IMR-90 (cell line): ENCODE data around the gene AAK1. TPM values are rescaled to one million over a fixed set of nuclear protein-coding genes. Genes with fewer than 3 reads are reported as not detected.

ENCODE experiments used
- ATAC-seq: fragments of 200-7000 bp; cut with Tn5 transposase; 2 replicates; pipeline ENCODE4 v1.9.1; 2020; ENCODE audit warnings: low read depth, mild to moderate bottlenecking, moderate library complexity
- BruUV-seq: library from RNA; stranded (reverse); fragments of 400-500 nt; replicated peaks from 2 replicates; lab custom pipeline; 2021; lab: Mats Ljungman, UMichigan
- CTCF ChIA-PET: fragments of 300-600 bp; formaldehyde crosslinking; extraction: SDS; loops from one replicate; lab custom pipeline; 2021; ENCODE audit warnings: antibody characterized with exemption; lab: Yijun Ruan, JAX
- POLR2A ChIA-PET: fragments of 300-600 bp; sonication (Branson Sonifier 250); formaldehyde crosslinking; loops from one replicate; lab custom pipeline; 2022; ENCODE audit warnings: antibody characterized with exemption; ENCODE audit not compliant: unreplicated experiment; lab: Charles Lee
- DNase-seq: peaks from one replicate; pipeline ENCODE4 v3.0.0; 2013
- H2AFZ ChIP-seq: replicated peaks from 2 replicates; pipeline ENCODE3; 2013; ENCODE audit warnings: low read length, mild to moderate bottlenecking; ENCODE audit not compliant: poor library complexity
- H2AK5ac ChIP-seq: 2 replicates; pipeline ENCODE4 v1.6.1; 2013; ENCODE audit warnings: low read depth, low read length, inconsistent platforms
- H2AK9ac ChIP-seq: replicated peaks from 2 replicates; pipeline ENCODE3; 2013; ENCODE audit warnings: mild to moderate bottlenecking, low read depth, low read length, moderate library complexity; ENCODE audit not compliant: poor library complexity
- H2BK120ac ChIP-seq: 2 replicates; pipeline ENCODE4 v1.6.1; 2013; ENCODE audit warnings: low read depth, low read length, inconsistent platforms
- H2BK15ac ChIP-seq: 3 replicates; pipeline ENCODE4 v1.6.1; 2013; ENCODE audit warnings: low read depth, low read length, inconsistent platforms
- H2BK20ac ChIP-seq: 2 replicates; pipeline ENCODE4 v1.6.1; 2013; ENCODE audit warnings: low read depth, mild to moderate bottlenecking, inconsistent platforms, low read length, moderate library complexity
- H2BK5ac ChIP-seq: 2 replicates; pipeline ENCODE4 v1.6.1; 2013; ENCODE audit warnings: mild to moderate bottlenecking, low read depth, low read length, inconsistent platforms; ENCODE audit not compliant: poor library complexity, severe bottlenecking
- H3K14ac ChIP-seq: replicated peaks from 2 replicates; pipeline ENCODE4 v1.6.1; 2013; ENCODE audit warnings: low read depth, low read length, inconsistent platforms
- H3K18ac ChIP-seq: 2 replicates; pipeline ENCODE4 v1.6.1; 2013; ENCODE audit warnings: low read depth, low read length, control low read depth
- H3K23ac ChIP-seq: 2 replicates; pipeline ENCODE4 v1.6.1; 2013; ENCODE audit warnings: low read depth, low read length, inconsistent platforms
- H3K27ac ChIP-seq: 2 replicates; pipeline ENCODE4 v1.5.1; 2013; ENCODE audit warnings: mild to moderate bottlenecking, control low read depth, low read length; ENCODE audit not compliant: insufficient read depth
- H3K27me3 ChIP-seq: 2 replicates; pipeline ENCODE4 v1.6.1; 2013; ENCODE audit warnings: low read length; ENCODE audit not compliant: control insufficient read depth, insufficient read depth
- H3K36me3 ChIP-seq: 2 replicates; pipeline ENCODE4 v1.6.1; 2013; ENCODE audit warnings: low read length, mixed read lengths; ENCODE audit not compliant: control insufficient read depth, insufficient read depth
- H3K4ac ChIP-seq: 2 replicates; pipeline ENCODE4 v1.6.1; 2013; ENCODE audit warnings: low read depth, low read length, inconsistent platforms
- H3K4me1 ChIP-seq: 2 replicates; pipeline ENCODE4 v1.6.1; 2013; ENCODE audit warnings: low read length, mixed read lengths; ENCODE audit not compliant: control insufficient read depth, insufficient read depth
- H3K4me2 ChIP-seq: 2 replicates; pipeline ENCODE4 v1.6.1; 2013; ENCODE audit warnings: low read depth, mild to moderate bottlenecking, control low read depth, low read length, moderate library complexity
- H3K4me3 ChIP-seq: 2 replicates; pipeline ENCODE4 v1.5.1; 2013; ENCODE audit warnings: low read depth, mild to moderate bottlenecking, control low read depth, low read length, moderate library complexity; ENCODE audit not compliant: insufficient read depth
- H3K56ac ChIP-seq: 2 replicates; pipeline ENCODE4 v1.6.1; 2013; ENCODE audit warnings: low read length, inconsistent platforms; ENCODE audit not compliant: insufficient read depth; ENCODE audit errors: extremely low read depth
- H3K79me1 ChIP-seq, 2 experiments: 2 replicates each; pipeline ENCODE4 v1.6.1; 2013; ENCODE audit warnings: low read length in 2 of 2, inconsistent platforms in 1 of 2, low read depth in 1 of 2
- H3K9ac ChIP-seq: 2 replicates; pipeline ENCODE4 v1.6.1; 2013; ENCODE audit warnings: low read depth, low read length, control low read depth
- H3K9me1 ChIP-seq: 2 replicates; pipeline ENCODE4 v1.6.1; 2013; ENCODE audit warnings: low read length, inconsistent platforms; ENCODE audit not compliant: insufficient read depth
- H3K9me3 ChIP-seq: 2 replicates; pipeline ENCODE4 v1.6.1; 2013; ENCODE audit warnings: low read length; ENCODE audit not compliant: control insufficient read depth, insufficient read depth
- H4K20me1 ChIP-seq: 2 replicates; pipeline ENCODE4 v1.6.1; 2013; ENCODE audit warnings: low read length, inconsistent platforms; ENCODE audit not compliant: insufficient read depth
- H4K5ac ChIP-seq: 2 replicates; pipeline ENCODE4 v1.6.1; 2013; ENCODE audit warnings: mild to moderate bottlenecking, low read depth, low read length, control low read depth
- H4K8ac ChIP-seq, 2 experiments: 2 replicates each; pipeline ENCODE4 v1.6.1; 2013; ENCODE audit warnings: low read depth in 2 of 2, low read length in 2 of 2, control low read depth in 1 of 2, inconsistent platforms in 1 of 2
- H4K91ac ChIP-seq: 2 replicates; pipeline ENCODE4 v1.6.1; 2013; ENCODE audit warnings: low read depth, low read length, inconsistent platforms; ENCODE audit not compliant: insufficient read depth
- BHLHE40 ChIP-seq: fragments of 150-350 bp; IDR thresholded peaks from 2 replicates; pipeline ENCODE4 v1.6.1; 2016; ENCODE audit warnings: mild to moderate bottlenecking, low read depth, low read length
- CHD1 ChIP-seq: IDR thresholded peaks from 2 replicates; pipeline ENCODE4 v1.6.1; 2012; ENCODE audit warnings: low read depth, low read length, improper control_type of control experiment
- ELK1 ChIP-seq: fragments of 150-350 bp; IDR thresholded peaks from 2 replicates; pipeline ENCODE4 v1.6.1; 2016; ENCODE audit warnings: low read depth, mild to moderate bottlenecking, low read length, moderate library complexity, borderline replicate concordance
- FOS ChIP-seq: fragments of 150-350 bp; IDR thresholded peaks from 2 replicates; pipeline ENCODE4 v1.6.1; 2016; ENCODE audit warnings: low read depth, low read length
- MAFK ChIP-seq: IDR thresholded peaks from 2 replicates; pipeline ENCODE4 v1.6.1; 2012; ENCODE audit warnings: low read depth, low read length, improper control_type of control experiment
- MAZ ChIP-seq: IDR thresholded peaks from 2 replicates; pipeline ENCODE4 v1.6.1; 2012; ENCODE audit warnings: low read depth, mild to moderate bottlenecking, low read length, improper control_type of control experiment, moderate library complexity, borderline replicate concordance
- MXI1 ChIP-seq: IDR thresholded peaks from 2 replicates; pipeline ENCODE4 v1.6.1; 2012; ENCODE audit warnings: low read depth, mild to moderate bottlenecking, low read length, moderate library complexity, borderline replicate concordance
- NFE2L2 ChIP-seq: fragments of 150-350 bp; IDR thresholded peaks from 2 replicates; pipeline ENCODE4 v1.6.1; 2016; ENCODE audit warnings: low read depth, mild to moderate bottlenecking, low read length
- POLR2A ChIP-seq: IDR thresholded peaks from 2 replicates; pipeline ENCODE4 v1.6.1; 2012; ENCODE audit warnings: mild to moderate bottlenecking, low read depth, low read length
- RAD21 ChIP-seq: IDR thresholded peaks from 2 replicates; pipeline ENCODE4 v1.6.1; 2012; ENCODE audit warnings: low read length, improper control_type of control experiment
- RCOR1 ChIP-seq: IDR thresholded peaks from 2 replicates; pipeline ENCODE4 v1.6.1; 2012; ENCODE audit warnings: mild to moderate bottlenecking, low read length, improper control_type of control experiment; ENCODE audit not compliant: insufficient replicate concordance
- RFX5 ChIP-seq: IDR thresholded peaks from 2 replicates; pipeline ENCODE4 v1.8.0; 2012; ENCODE audit warnings: low read depth, mild to moderate bottlenecking, low read length, moderate library complexity
- SMC3 ChIP-seq: fragments of 150-350 bp; IDR thresholded peaks from 2 replicates; pipeline ENCODE4 v1.6.1; 2016; ENCODE audit warnings: low read depth, mild to moderate bottlenecking, antibody characterized with exemption, low read length, moderate library complexity
- WGBS, 2 experiments: methylation state at CpG; one replicate each; pipeline versions ENCODE4 v1.1.5 to v1.1.7; 2013; ENCODE audit warnings: missing lambda C conversion rate in 2 of 2; ENCODE audit not compliant: insufficient read length in 1 of 2; ENCODE audit errors: extremely low coverage in 2 of 2; 5-methylcytosine and 5-hydroxymethylcytosine counted together
- dilution Hi-C: fragments of 300-500 bp; cut with HindIII; formaldehyde crosslinking; loops from one replicate; pipeline ENCODE4 v1.14.3; 2018; ENCODE audit warnings: low sequenced_read_pairs; ENCODE audit not compliant: unreplicated experiment
- in situ Hi-C: fragments of 300-500 bp; cut with MboI; formaldehyde crosslinking; loops from 3 replicates; pipeline ENCODE4 v1.14.3; 2019; ENCODE audit warnings: low sequenced_read_pairs, inconsistent platforms, mixed read lengths
- intact Hi-C: fragments of 100-400 bp; cut with micrococcal nuclease; formaldehyde crosslinking; loops from 2 replicates; pipeline ENCODE4 v1.10.0; 2022
- polyA plus RNA-seq, 3 experiments: library from polyadenylated mRNA; depleted of rRNA; stranded (reverse); fragments of >200 nt; gene quantifications; 2 replicates each; pipeline ENCODE4 v1.2.3, GENCODE V29; 2012; ENCODE audit warnings: low replicate concordance in 1 of 3
- total RNA-seq: library from RNA; depleted of rRNA; stranded (reverse); fragments of >200 nt; gene quantifications from 2 replicates; pipeline ENCODE4 v1.2.3, GENCODE V29; 2012
- TF ChIP-seq, protein P1 (sequence below): fragments of 150-350 bp; IDR thresholded peaks from 2 replicates; pipeline ENCODE4 v1.6.1; 2017; ENCODE audit warnings: mild to moderate bottlenecking, antibody characterized with exemption, low read length, low read depth
- TF ChIP-seq, protein P2 (sequence below): conservative IDR thresholded peaks from 2 replicates; pipeline ENCODE4 v1.5.1; 2012; ENCODE audit warnings: mild to moderate bottlenecking, low read depth, low read length, improper control_type of control experiment

The AAK1 gene
- total and polyA plus RNA-seq, 2 of the 4 experiments (the other 2 are of a cell fraction): 21.9 to 26.5 TPM

DNA sequence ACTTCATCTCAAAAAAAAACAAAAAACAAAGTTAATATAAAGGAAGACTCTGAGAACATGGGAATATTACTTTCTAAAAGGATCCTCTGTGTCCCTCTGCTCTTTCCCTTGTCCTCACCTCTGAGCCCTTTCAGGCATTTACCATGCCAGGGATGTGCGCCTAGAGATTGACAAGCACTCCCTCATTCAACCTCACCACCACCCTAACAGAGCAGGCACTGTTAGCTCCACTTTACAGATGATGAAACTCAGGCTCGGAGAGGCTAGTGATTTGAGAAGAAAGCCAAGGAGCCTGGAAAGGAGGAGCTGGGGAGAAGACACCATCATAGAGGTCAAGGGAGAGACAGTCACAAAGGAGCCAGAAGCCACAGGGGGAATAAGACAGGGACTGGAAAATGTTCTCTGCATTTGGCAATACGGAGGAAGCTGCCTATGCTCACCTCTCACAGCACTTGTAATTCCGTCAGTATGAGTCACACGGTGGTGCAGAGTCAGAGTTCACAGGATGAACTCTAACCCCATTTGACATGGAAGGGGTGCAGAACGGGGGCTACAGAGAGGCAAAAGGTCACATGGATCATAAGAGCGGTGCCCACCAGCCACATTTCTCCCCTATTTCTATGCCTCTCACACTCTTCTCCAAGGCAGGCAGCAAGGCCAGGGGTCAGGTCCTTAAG is 104.5 kb downstream of the AAK1 start:
- no TSS peak for BruUV-seq
- no peak for DNase-seq
- Histone ChIP-seq H3K4me3 (no peak overlapping the region), H4K5ac (no peak overlapping the region), H3K9me1 (peaks cover 21% of the 10 kb centered on the region), H4K91ac (no peak overlapping the region), H3K36me3 (peaks cover 22% of the 10 kb centered on the region), H3K4me1 (0 out of 2 replicates have a peak, but pooled peaks cover 2% of the 10 kb centered on the region), H2AK5ac (no peak overlapping the region), H3K4me2 (no peak overlapping the region), H4K8ac (no peak overlapping the region; a peak in 1 of 4 replicates), H3K9me3 (no peaks in the 10 kb centered on the region), H3K56ac (no peak overlapping the region; the same call in 1 of the 2 replicates), H2BK15ac (no peak overlapping the region), H2BK120ac (no peak overlapping the region), H2BK5ac (no peak overlapping the region), H2AFZ (no peak overlapping the region), H4K20me1 (peaks cover 13% of the 10 kb centered on the region; the same call in 1 of the 2 replicates), H3K4ac (peak overlapping the region; percentile 17; the same call in 1 of the 2 replicates), H3K14ac (0 out of 2 replicates have a peak overlapping the region, but pooled peaks have one; percentile 56), H3K18ac (no peak overlapping the region), H2AK9ac (peak overlapping the region; percentile 25), H3K79me1 (peaks cover 35 to 76% of the 10 kb centered on the region in 2 experiments), H3K23ac (peak overlapping the region; percentile 63; the same call in 1 of the 2 replicates), H3K27ac (no peak overlapping the region), H3K9ac (no peak overlapping the region), H2BK20ac (no peak overlapping the region), H3K27me3 (no peaks in the 10 kb centered on the region)
- POLR2A ChIA-PET: interaction anchor here (1.0 kb wide), 1 partner anchor 24 kb away, joined by 3 read pairs; no protein-coding TSS in a partner anchor
- intact Hi-C loops: no loop called here
- ATAC-seq: peak; percentile 62
- WGBS, 2 experiments: 80% methylated on average over 1 of the region's 7 CpGs; no CpG with 5 or more reads in 1 of the 2 experiments
- dilution Hi-C loops: no loop called here
- CTCF ChIA-PET: no interaction called here
- in situ Hi-C loops: no loop called here
- TF ChIP-seq RCOR1 (no peak), ELK1 (no peak), POLR2A (no peak), SMC3 (no peak), FOS (no peak), MAFK (no peak), NFE2L2 (no peak), MXI1 (no peak), CHD1 (no peak), MAZ (no peak), BHLHE40 (no peak), RAD21 (no peak), RFX5 (no peak)
- TF ChIP-seq, protein P1, sequence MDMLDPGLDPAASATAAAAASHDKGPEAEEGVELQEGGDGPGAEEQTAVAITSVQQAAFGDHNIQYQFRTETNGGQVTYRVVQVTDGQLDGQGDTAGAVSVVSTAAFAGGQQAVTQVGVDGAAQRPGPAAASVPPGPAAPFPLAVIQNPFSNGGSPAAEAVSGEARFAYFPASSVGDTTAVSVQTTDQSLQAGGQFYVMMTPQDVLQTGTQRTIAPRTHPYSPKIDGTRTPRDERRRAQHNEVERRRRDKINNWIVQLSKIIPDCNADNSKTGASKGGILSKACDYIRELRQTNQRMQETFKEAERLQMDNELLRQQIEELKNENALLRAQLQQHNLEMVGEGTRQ: no peak
- TF ChIP-seq, protein P2, sequence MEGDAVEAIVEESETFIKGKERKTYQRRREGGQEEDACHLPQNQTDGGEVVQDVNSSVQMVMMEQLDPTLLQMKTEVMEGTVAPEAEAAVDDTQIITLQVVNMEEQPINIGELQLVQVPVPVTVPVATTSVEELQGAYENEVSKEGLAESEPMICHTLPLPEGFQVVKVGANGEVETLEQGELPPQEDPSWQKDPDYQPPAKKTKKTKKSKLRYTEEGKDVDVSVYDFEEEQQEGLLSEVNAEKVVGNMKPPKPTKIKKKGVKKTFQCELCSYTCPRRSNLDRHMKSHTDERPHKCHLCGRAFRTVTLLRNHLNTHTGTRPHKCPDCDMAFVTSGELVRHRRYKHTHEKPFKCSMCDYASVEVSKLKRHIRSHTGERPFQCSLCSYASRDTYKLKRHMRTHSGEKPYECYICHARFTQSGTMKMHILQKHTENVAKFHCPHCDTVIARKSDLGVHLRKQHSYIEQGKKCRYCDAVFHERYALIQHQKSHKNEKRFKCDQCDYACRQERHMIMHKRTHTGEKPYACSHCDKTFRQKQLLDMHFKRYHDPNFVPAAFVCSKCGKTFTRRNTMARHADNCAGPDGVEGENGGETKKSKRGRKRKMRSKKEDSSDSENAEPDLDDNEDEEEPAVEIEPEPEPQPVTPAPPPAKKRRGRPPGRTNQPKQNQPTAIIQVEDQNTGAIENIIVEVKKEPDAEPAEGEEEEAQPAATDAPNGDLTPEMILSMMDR: no peak
